ENCODE measurements around the gene ZNF385B. TPM values are rescaled to one million over a fixed set of nuclear protein-coding genes. Genes with fewer than 3 reads are reported as not detected.
A peak's percentile ranks its signal among the peaks of the same experiment; 100 is the strongest.
"Not testable (repeated sequence)": the region's sequence is repeated elsewhere in the genome, so short reads cannot be mapped to it uniquely, and the experiment has no call there.

ZNF385B gene
- total RNA-seq, 1 experiment from 2014 or later, result 1.3 TPM

DNA sequence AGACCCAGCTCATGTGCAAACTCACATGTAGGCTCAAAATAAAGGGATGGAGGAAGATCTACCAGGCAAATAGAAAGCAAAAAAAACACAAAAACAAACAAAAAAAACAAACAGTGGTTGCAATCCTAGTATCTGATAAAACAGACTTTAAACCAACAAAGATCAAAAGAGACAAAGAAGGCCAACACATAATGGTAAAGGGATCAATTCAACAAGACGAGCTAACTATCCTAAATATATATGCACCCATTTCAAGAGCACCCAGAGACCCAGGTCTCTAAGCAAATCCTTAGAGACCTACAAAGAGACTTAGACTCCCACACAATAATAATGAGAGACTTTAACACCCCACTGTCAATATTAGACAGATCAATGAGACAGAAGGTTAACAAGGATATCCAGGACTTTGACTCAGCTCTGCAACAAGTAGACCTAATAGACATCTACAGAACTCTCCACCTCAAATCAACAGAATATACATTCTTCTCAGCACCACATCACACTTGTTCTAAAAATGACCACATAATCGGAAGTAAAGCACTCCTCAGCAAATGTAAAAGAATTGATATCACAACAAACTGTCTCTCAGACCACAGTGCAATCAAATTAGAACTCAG is 229.5 kb downstream of the ZNF385B start:
- DNase-seq (ENCODE audit: low spot score), result not testable (repeated sequence)

- not testable (repeated sequence) for DNase-seq (ENCODE audit: low spot score)
These were observed 231.6 kb downstream of the ZNF385B start for GRCh38 chr2:179629776-179630175.

DNA sequence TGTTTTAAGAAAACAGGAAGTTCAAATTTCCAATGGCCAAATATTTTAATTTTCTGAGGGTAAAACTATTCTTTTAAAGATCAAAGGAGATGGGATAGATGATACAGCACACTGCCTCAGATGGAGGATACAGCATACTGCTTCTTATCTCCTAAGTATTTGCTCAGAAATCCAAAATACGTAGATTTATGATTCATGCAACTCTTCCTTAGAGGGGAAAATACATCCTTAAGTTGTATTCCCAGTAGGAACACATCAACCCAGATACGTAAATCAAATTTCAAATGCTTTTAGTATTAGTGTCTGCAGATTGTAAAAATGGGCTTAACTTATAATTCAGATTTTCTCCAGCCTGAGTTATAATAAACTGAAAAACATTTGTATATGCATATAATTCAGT is 235.2 kb downstream of the ZNF385B start:
- no peak for DNase-seq (ENCODE audit: low spot score)

GRCh38 chr2:179622635-179623300 is 238.6 kb downstream of the ZNF385B start:
- no peak for DNase-seq (ENCODE audit: low spot score)

DNA sequence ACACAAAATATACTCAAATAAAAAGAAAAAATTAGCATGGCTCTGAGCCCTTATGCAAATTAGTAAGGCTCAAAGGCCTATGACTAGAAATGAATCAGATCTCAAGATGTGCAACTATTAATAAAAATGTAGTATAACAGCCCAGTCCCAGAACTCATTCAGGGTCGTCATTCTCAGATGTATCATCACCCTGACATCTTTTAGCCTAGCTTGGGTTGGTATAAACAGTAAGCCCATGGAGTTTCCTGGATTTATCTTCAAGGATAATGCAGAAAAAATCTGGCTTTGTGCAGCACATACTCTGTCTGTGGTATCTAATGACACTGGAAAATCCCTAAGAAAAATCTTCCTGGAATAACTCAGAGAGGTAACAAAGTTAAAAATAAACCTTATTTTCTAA is 239.3 kb downstream of the ZNF385B start:
- DNase-seq (ENCODE audit: low spot score), result no peak

GRCh38 chr2:179619947-179620467 is 241.4 kb downstream of the ZNF385B start:
- no peak for DNase-seq (ENCODE audit: low spot score)

DNA sequence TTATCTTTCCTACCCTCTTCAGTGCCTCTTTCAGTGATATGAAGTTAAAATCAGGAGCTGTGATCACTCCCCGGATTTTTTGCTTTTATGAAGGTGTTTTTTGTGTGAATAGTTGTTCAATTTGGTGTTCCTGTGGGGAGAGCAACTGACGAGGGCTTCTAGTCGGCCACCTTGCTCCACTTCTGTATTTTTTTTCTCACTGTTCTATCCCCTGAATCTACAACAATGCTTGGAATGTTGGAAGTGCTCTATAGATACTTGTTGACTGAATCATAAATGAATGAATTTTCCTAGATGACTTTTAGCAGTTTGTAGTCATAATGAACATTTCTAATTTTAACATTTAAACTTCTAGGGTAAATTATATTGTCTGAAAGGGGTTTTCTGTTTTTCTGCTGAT is 247.3 kb downstream of the ZNF385B start:
- no peak for DNase-seq (ENCODE audit: low spot score)

GRCh38 chr2:179613701-179614100 is 247.7 kb downstream of the ZNF385B start:
- no peak for DNase-seq (ENCODE audit: low spot score)

DNA sequence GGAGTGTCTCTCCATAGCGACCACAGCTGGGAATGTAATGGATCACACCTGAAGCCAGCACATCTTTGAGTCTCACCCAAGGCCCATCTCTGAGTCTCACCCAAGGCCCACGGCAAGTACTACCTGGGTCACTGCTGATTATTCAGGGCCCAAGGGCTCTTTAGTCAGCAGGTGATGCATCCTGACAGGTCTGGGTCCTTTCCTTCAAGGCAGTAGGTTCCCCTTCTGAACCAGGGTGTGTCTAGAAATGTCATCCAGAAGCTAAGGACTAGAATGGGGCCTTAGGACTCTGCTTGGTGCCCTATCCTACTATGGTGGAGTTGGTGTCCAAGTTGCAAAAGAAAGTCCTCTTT is 248.1 kb downstream of the ZNF385B start:
- DNase-seq (ENCODE audit: low spot score), result no peak

GRCh38 chr2:179612591-179613298 is 248.7 kb downstream of the ZNF385B start:
- no peak for DNase-seq (ENCODE audit: low spot score)

GRCh38 chr2:179612108-179612507 is 249.3 kb downstream of the ZNF385B start:
- DNase-seq (ENCODE audit: low spot score), result no peak

DNA sequence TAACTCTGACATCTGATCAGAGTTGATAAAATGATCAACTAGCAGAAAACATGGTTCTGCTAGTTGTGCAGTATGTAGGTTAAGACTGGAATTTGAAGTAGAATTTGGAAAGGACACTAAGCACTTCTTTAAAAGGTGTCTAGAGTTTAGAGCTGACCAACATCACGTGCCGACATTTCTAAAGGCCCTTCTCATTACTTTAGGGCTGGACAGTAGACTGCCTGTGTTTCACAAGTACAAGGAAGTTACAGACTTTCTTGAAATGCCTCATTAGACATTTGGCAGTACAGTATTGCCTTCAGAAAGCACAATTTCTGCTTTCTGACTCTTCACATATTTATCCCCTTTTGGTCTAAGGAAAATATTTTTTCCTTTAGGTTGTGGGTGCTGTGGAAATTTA is 255.3 kb downstream of the ZNF385B start:
- DNase-seq (ENCODE audit: low spot score), result no peak

GRCh38 chr2:179605341-179605740 is 256.1 kb downstream of the ZNF385B start:
- no peak for DNase-seq (ENCODE audit: low spot score)

GRCh38 chr2:179604598-179604997 is 256.8 kb downstream of the ZNF385B start:
- no peak for DNase-seq (ENCODE audit: low spot score)

- no peak for DNase-seq (ENCODE audit: low spot score)
These were observed 259.0 kb downstream of the ZNF385B start for GRCh38 chr2:179602452-179602851.

GRCh38 chr2:179596018-179596417 is 265.4 kb downstream of the ZNF385B start:
- peak; percentile 38 for DNase-seq (ENCODE audit: low spot score)

GRCh38 chr2:179595284-179595683 is 266.1 kb downstream of the ZNF385B start:
- DNase-seq (ENCODE audit: low spot score), result peak; percentile 26

DNA sequence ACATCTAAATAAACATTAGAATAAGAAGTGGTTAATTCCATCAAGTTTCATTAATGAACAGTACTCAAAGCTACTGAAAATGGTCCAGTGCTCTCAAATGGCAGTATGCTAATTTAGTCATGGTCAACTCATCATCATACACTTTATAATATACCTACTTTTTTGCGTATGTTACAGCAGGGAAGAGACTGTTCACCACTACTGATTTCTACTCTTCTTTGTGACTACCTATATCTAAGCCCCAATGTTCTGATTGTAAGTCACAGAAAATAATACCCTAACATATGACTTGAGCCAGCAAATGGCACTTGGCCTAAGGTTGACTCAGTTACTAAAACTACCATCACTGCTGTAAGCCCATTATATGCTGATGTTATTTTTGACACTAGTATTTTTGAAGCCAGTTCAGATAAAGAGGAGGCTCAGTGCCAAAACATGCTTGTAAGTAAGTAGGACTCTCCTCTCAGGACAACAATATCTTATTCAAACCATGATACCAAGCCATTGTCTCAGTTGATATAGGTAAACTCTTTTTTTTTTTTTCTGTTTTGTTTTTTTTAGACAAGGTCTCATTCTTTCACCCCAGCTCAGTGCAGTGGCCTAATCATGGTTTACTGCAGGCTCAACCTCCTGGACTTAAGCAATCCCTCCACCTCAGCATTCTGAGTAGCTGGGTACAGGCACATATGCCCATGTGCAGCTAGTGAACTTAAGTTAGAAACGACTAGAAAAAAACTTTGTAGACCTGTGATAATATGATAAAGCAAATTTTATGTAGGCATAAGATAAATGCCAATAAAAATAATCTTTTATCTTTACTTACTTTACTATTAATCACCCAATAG is 266.9 kb downstream of the ZNF385B start:
- DNase-seq (ENCODE audit: low spot score), result no peak

- no peak for DNase-seq (ENCODE audit: low spot score)
These were observed 268.1 kb downstream of the ZNF385B start for GRCh38 chr2:179593323-179593722.

DNA sequence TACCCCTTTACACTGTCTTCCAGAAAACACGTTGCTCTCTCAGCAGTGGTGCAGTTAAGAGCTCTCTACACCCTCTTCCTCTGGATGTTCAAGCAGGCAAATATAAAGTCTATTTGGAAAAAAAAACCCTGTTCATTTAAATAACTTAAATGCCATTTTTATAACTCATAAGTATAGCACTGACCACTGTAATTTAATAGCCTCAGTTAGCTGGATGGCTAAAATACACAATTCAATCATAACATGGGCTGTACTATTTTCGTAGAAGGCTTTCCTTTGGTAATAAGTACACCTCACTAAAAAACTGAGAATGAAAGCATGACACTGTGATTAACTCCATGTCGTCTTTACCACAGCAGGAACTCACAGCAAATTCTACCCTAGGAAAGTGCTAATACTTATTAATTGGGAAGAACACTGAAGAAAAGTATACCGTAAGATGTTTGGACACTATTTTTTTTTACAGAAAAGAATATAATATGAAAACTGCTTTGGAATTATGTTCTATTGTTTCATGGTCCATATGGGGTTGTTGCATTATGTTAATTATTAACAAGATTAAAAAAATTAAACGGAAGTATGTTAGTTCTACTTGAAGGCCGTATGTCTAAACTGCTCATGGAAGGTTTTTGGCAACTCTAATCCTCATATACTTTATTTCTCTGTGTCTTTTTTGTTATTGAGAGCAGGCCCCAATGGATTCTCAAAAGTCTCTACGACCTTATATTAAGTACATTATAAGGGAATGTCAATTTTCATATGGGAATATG is 269.1 kb downstream of the ZNF385B start:
- no peak for DNase-seq (ENCODE audit: low spot score)

- DNase-seq (ENCODE audit: low spot score), result no peak
These were observed 269.7 kb downstream of the ZNF385B start for GRCh38 chr2:179591690-179592089.

Measured in H4 (cell line).